ENCODE data around the gene PNLIP. TPM values are rescaled to one million over a fixed set of nuclear protein-coding genes. Genes with fewer than 3 reads are reported as not detected.

PNLIP gene
- total and polyA plus RNA-seq, 12 donors = 0.10 to 2.1 (median 1.9) TPM; not detected in 4

DNA sequence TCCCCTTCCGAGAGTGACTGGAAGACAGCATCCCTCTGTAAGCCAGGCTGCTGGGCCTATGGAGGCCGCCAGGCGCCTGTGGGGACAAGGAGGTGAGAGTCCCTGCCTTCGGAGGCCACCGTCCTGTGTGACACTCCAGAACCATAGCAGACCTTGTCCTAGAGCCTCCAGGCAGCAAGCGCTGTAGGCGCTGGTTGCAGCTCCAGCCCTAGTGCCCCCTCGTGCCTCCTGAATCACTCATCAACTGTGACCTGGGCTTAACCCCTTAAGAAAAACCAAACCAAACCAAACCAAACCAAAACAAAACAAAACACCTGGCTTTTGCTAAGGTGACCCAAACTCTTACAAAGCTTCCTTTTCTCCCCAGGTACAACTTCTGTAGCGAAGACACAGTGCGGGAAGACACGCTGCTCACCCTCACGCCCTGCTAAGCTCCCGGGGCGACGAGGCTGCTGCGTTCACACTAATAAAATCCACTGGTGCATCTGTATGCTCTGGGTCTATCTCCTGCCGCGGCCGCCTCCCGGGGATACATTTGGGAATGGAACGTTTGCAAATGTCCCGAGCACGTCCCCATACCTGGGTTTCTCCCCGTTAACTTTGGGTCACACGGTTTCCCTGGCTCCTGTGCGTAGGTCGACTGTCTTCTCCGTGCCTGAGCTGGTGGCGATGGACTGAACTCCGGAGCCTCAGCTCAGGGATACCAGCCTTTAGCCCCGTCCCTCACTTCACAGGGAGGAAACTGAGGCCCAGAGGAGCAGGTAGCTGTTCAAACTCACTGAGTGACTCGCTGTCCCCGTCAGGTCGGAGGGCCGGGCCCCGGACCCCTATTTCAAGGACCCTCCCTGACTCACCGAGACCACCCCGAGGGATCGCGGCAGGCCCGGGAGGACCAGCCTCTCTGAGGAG is 63.2 kb downstream of the PNLIP start:
- Histone ChIP-seq H3K9me3 (no peaks in the 10 kb centered on the region), H3K27me3 (peaks cover 0 to 35% (median 24%) of the 10 kb centered on the region in 7 donors), H3K4me1 (peaks cover 0 to 8% (median 0%) of the 10 kb centered on the region in 9 donors), H3K4me3 (peak overlapping the region in 8 of 10 donors; percentile 8 to 39 (median 35)), H3K36me3 (no peaks in the 10 kb centered on the region), H3K27ac (no peak overlapping the region)
- ATAC-seq = peak in 4 of 8 donors; percentile 22 to 65 (median 36)
- TF ChIP-seq, protein P1, sequence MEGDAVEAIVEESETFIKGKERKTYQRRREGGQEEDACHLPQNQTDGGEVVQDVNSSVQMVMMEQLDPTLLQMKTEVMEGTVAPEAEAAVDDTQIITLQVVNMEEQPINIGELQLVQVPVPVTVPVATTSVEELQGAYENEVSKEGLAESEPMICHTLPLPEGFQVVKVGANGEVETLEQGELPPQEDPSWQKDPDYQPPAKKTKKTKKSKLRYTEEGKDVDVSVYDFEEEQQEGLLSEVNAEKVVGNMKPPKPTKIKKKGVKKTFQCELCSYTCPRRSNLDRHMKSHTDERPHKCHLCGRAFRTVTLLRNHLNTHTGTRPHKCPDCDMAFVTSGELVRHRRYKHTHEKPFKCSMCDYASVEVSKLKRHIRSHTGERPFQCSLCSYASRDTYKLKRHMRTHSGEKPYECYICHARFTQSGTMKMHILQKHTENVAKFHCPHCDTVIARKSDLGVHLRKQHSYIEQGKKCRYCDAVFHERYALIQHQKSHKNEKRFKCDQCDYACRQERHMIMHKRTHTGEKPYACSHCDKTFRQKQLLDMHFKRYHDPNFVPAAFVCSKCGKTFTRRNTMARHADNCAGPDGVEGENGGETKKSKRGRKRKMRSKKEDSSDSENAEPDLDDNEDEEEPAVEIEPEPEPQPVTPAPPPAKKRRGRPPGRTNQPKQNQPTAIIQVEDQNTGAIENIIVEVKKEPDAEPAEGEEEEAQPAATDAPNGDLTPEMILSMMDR (IDR thresholded peaks at IDR 0.05) = no peak
- WGBS, 2 donors = 27 to 38% methylated on average over 41 of the region's 41 CpGs
- intact Hi-C loops (cut with DNase I) = no loop called here
- no peak for DNase-seq

DNA sequence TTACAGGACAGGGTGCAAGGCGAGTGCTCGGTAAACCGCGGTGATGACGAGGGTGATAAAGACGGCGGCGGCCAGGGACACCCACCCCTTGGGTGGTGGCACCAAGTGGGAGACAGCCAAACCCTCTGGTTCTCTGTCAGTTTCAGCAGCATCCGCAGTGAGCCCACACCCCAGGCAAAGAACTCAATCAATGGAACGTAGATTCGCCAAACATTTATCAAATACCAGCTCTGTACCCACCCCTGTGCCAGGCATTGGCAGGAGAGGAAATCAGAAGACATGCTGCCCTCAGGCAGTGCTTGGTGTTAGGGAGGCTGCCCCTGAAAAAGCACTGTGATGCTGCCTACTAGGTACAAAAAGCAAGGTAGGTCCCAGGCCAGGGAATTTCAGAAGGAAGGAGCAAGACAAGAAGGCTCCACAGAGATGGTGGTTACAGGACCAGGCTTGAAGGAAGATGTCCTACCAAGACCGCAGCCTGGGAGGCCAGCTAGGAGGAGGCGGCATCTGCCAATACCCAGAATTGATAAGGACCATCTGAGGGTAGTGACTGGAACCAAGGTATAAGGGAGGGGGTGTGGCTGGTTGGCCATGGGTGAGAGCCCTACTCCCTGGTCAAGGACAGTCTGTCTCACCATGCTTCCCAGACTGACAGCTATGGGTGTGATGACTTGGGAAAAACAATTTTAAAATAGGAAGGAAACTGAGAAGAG is 64.9 kb downstream of the PNLIP start:
- Histone ChIP-seq H3K9me3 (no peaks in the 10 kb centered on the region), H3K4me3 (no peak overlapping the region), H3K27me3 (peaks cover 0 to 32% (median 24%) of the 10 kb centered on the region in 7 donors), H3K27ac (no peak overlapping the region), H3K4me1 (peaks cover 0 to 8% (median 0%) of the 10 kb centered on the region in 9 donors), H3K36me3 (no peaks in the 10 kb centered on the region)
- TF ChIP-seq, protein P1 (IDR thresholded peaks at IDR 0.05) = no peak
- WGBS, 2 donors = 94 to 96% methylated on average over 13 of the region's 13 CpGs
- no peak for ATAC-seq
- no peak for DNase-seq
- intact Hi-C loops (cut with DNase I) = no loop called here

DNA sequence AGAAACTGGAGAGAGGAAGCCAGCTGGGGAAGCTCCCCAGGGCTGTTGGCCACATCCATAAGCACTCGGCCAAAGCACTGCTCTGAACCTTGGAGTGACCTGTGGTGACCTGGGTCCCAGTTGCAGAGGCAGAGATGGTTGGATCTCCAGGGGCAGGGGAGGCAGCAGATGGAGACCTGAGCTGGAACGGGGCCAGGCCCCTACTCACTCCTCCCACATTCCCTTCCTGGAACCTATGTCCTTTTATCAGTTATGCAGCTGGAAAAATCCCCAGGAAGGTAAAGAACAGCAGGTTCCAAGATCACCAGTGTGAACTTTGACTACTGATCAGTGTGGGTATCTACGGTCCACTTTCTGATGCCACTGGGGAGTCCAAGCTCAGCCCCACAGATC is 65.4 kb downstream of the PNLIP start:
- 65 to 69% methylated on average over 3 of the region's 3 CpGs for WGBS, 2 donors
- DNase-seq (no peak), ATAC-seq (no peak)
- Histone ChIP-seq H3K36me3 (no peaks in the 10 kb centered on the region), H3K4me1 (peaks cover 0 to 8% (median 0%) of the 10 kb centered on the region in 9 donors), H3K9me3 (no peaks in the 10 kb centered on the region), H3K27me3 (peaks cover 0 to 36% (median 24%) of the 10 kb centered on the region in 7 donors), H3K27ac (no peak overlapping the region), H3K4me3 (no peak overlapping the region)
- TF ChIP-seq, protein P1 (IDR thresholded peaks at IDR 0.05) = no peak
- intact Hi-C loops (cut with DNase I) = no loop called here

GRCh38 chr10:116612107-116612769 is 66.5 kb downstream of the PNLIP start:
- ATAC-seq = no peak
- TF ChIP-seq, protein P1 (IDR thresholded peaks at IDR 0.05) = no peak
- Histone ChIP-seq H3K36me3 (no peaks in the 10 kb centered on the region), H3K27ac (no peak overlapping the region), H3K4me3 (no peak overlapping the region), H3K27me3 (peaks cover 0 to 36% (median 26%) of the 10 kb centered on the region in 7 donors), H3K9me3 (no peaks in the 10 kb centered on the region), H3K4me1 (peaks cover 0 to 8% (median 0%) of the 10 kb centered on the region in 9 donors)
- DNase-seq = no peak
- intact Hi-C loops (cut with DNase I) = no loop called here
- WGBS, 2 donors = 91% methylated on average over 8 of the region's 8 CpGs
